ENCODE data around the gene SNX14.
"Not testable (repeated sequence)": the region's sequence is repeated elsewhere in the genome, so short reads cannot be mapped to it uniquely, and the experiment has no call there.

SNX14 gene

DNA sequence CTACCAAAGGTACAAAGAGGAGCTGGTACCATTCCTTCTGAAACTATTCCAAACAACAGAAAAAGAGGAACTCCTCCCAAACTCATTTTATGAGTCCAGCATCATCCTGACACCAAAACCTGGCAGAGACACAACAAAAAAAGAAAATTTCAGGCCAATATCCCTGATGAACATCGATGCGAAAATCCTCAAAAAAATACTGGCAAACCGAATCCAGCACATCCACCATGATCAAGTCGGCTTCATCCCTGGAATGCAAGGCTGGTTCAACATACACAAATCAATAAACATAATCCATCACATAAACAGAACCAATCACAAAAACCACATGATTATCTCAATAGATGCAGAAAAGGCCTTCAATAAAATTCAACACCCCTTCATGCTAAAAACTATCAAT, 10.8 kb downstream of the SNX14 start:
- not testable (repeated sequence) for DNase-seq (ENCODE audit: low read depth in 2 of 2)

DNA sequence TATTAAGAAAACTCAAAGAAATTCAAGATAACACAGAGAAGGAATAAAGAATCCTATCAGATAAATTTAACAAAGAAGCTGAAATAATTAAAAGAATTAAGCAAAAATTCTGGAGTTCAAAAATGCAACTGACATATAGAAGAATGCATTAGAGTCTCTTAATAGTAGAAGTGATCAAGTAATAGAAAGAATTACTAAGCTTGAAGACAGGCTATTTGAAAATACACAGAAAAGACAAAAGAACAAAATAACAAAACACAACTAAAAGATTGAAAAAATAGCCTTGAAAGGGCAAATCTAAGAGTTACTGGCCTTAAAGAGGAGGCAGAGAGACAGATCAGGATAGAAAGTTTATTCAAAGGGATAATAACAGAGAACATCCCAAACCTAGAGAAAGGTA, 12.1 kb downstream of the SNX14 start:
- DNase-seq (ENCODE audit: low read depth in 2 of 2), result no peak

DNA sequence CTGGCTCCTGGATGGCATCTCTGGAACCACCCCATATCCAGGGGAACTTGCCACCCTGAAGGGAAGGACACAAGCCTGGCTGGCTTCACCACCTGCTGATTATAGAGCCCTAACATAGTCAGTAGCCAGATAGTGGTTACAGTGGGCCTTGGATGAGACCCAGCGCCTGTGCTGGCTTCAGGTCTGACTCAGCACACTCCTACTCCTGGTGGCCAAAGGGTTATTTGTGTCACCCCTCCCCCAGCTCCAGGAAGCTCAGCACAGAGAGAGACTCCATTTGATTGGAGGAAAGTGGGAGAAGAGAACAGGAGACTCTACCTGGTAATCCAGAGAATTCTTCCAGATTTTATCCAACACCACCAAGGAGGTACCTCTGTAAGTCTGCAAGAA, 12.8 kb downstream of the SNX14 start:
- peak in 1 of 2 donors; percentile 2 for DNase-seq (ENCODE audit: low read depth in 2 of 2)

DNA sequence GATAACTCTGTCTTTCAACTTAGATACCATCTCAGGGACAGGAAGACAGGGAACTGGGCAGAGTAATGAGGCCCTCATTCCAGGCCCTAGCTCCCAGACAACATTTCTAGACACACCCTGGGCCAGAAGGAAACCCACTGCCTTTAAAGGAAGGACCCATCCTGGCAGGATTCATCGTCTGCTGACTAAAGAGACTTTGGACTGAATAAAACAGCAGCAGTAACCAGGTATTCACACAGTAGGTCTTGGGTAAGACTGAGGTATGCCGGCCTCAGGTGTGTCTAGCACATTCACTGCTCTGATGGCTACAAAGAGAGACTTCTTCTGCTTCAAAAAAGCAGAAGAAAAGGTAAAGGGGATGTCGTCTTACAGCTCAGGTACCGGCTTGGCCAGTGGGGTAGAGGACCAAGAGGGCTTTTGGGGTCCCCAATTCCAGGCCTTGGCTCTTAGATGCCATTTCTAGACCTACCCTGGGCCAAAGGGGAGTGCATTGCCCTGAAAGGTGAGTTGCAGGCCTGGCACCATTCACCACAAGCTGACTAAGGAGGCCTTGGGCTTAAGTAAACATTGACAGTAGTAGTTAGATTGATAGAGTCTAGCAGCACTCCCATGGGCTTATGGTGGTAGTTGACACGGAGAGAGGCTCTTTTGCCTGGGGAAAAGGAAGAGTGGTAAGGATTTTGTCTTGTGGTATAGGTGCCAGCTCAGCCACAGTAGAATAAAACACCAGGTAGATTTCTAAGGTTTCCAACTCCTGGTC, 13.4 kb downstream of the SNX14 start:
- DNase-seq (ENCODE audit: low read depth in 2 of 2), result no peak

DNA sequence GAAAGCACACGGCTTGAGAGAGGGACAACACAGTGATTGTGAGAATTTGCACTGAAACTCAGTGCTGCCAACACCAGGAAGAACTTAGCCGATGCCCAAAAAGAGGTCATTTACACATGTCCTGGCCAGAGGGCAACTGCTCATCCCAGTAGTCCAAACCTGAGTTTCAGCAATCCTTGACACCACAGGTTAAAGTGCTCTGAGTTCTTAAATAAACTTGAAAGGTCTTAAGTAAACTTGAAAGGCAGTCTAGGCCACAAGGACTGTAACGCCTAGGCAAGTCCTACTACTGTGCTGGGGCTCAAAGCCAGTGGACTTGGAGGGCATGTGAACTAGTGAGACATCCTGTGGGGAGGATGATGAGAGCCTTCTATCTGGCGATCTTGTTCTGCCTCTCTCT, 14.1 kb downstream of the SNX14 start:
- DNase-seq (ENCODE audit: low read depth in 2 of 2), result no peak

DNA sequence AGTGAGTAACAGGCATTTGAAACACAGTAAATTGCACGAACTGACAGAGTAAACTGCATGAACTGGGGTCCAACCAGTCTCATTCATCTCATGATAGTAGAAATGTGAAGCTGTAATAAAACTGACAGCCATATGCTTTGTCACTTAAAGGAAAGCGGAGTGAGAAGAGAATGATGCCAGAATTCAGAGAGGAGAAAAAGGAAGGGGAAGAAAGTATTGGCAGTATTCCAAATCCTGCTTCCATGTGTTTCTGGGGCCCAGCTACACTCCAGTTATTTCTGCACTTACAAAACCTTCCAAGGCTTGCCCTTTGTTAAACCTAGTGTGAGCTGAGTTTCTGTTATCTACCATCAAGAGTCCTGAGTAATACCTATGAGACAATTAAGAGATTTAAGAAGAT, 17.2 kb downstream of the SNX14 start:
- DNase-seq (ENCODE audit: low read depth in 2 of 2), result no peak

DNA sequence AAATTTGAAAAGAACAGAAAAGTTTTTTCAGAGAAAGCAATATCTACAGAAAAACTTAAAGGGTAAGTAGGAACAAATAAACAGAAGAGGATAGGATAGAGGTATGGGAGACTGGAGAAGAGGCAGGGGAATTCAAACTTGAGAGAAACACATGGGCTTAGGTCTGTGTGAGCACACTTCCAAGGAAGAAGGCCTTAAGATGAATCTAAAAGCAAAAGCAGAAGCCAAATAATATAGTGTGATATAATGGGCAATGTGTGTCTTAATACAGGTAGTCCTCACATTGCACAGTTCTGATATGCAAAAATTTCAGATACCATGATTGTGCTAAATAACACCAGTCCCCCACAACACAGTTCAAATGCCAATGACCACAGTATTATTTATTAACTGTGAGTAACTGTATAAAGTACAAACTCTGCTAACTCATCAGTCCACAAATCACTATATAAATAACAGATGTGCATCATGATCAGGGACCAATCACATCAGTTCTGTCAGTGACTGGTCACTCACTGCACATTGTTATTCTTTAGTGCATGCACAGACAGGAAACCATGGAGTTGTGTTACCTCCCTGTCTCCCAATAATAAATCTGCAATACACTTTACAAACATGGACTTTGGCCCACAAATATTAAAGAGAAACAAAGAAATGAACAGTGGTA, 18.6 kb downstream of the SNX14 start:
- DNase-seq (ENCODE audit: low read depth in 2 of 2), result no peak

DNA sequence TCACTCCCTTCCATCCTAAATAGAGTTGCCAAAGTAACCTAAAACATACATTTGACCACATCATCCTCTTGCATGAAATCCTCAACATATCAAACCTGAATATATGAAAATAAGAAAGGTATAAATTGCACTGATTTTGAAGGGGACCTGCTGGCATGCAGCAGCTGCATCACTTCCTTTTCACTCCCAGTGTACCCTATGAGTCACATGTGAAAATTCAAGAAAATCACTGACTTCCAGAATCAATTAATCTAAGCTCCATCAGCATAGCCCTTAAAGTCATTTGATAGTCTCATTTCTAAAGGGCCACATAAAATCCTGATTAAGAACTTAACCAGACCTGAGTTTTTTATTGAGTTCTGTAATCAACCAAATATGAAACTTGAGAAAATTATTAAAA, 24.3 kb downstream of the SNX14 start:
- DNase-seq (ENCODE audit: low read depth in 2 of 2), result no peak

DNA sequence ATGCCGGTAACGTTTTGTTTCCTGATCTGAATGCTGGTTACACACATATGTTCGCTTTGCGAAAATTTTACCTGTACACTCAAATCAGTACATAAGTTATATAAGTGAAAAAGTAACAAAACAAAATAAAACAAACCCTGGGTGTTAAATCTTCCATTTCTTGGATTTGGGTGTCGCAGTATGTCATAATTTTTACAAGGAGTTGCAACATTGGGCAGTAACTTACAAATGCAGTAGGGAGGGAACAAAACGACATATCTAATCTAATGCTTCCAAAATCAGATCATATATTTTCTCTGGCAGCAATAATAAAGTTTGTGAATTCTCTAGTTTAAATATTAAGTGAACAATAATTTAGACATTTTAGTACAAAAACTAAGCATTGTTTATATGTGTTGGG, 25.2 kb downstream of the SNX14 start:
- no peak for DNase-seq (ENCODE audit: low read depth in 2 of 2)

DNA sequence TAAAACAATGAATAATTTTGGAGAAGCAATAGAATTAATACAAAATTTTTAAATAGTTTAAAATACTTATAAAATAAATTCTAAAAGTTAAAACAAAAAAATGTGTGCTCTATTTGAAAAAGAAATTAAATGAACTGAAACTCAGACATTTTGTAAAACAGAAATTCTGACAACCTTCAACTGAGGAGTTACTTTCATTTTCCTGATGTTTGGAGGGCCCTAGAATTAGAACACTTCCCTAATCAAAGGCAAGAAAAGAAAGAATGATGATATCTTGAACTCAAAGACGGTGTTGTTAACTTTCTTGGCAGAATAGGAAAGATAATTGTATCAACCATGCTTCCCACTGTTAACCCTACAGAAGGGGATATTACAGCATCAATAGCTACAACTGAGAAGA, 27.9 kb downstream of the SNX14 start:
- DNase-seq (ENCODE audit: low read depth in 2 of 2), result no peak

DNA sequence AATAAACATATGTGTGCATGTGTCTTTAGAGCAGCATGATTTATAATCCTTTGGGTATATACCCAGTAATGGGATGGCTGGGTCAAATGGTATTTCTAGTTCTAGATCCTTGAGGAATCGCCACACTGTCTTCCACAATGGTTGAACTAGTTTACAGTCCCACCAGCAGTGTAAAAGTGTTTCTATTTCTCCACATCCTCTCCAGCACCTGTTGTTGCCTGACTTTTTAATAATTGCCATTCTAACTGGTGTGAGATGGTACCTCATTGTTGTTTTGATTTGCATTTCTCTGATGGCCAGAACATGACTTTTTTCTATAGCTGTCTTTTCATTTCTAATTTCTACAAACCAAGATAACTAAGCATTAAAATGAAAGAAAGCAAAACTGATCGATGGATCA, 29.4 kb downstream of the SNX14 start:
- not testable (repeated sequence) for DNase-seq (ENCODE audit: low read depth in 2 of 2)

DNA sequence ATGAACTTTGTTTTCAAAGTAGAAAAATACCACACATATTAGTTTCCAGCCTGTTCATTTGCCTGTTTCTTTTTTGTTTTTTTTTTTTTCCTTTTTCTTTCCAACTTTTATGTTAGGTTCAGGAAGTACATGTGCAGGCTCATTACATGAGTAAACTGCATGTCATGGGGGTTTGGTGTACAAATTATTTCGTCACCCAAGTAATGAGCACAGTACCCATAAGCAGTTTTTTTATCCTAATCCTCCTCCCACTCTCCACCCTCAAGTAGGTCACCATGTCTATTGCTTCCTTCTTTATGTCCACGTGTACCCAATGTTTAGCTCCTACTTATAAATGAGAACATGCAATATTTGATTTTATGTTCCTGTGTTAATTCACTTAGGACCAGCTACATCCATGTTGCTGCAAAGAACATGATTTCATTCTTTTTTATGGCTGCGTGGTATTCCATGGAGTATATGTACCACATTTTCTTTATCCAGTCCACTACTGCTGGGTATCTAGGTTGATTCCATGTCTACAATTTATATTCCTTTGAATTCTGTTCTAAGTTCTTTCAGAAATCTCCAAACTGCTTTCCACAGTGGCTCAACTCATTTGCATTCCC, 31.8 kb downstream of the SNX14 start:
- DNase-seq (ENCODE audit: low read depth in 2 of 2), result no peak

DNA sequence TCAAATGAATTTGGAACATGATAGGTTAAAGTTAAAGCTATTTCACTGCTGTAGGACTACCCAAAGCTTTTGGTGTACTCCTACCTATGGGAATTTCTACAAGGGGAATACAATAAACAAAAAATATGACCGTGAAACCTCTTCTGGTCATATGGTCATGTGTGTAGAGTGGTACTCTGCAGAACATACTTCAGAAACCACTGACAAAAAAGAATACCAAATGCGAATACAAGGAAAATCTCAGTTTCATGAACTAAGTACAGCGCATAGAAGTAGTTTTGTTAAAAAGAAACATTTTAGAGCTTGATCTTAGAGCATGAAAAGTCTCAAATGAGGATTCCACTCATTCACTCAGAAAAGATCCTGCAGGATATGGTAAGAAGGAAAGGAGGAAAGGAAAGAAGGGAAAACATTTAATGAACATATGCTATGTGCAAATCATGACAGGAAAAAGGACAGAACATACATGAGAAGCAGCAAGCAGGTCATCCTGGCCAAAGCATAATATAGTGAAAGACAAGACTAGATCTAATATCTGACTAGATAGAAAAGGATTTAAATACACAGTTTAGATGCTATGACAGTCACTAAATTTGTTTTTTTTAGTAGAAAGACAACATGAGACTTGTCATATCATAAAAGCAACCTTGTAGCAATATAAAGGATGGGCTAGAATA, 36.5 kb downstream of the SNX14 start:
- no peak for DNase-seq (ENCODE audit: low read depth in 2 of 2)

DNA sequence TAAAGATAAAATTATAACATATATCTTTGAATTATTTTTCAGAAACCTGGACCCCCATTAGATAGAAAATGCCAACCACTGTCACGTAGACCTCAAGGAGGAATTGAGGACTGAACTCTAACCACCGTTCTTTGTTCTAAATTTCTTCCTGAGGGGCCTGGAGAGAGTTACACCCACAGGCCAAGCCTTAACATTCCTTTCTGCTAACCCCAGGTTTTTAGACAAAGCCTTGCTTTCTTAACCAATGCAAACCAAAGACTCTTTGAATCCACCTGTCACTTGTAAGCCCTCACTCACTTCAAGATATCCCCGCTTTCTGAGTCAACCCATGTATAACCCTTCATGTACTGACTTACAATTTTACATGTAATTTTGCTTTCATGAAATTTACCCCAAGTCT, 41.0 kb downstream of the SNX14 start:
- DNase-seq (ENCODE audit: low read depth in 2 of 2), result no peak

DNA sequence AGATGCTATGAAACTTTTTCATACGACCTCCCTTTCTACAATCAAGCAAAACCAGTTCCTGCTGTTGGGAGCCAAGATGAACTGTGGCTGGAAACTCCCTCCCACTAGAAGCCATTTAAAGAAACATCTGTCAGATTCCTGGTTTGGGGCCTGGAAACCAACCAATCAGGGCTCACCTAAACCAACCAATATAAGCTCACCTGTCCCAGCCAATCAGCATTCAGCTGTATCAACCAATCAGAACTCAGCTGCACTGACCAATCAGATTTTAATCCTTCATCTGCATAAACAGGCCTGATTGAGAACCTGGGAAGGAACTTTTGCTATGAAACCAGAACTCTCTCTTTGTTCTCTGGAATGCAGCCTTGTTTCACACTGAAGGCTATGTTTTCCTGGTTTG, 42.4 kb downstream of the SNX14 start:
- DNase-seq (ENCODE audit: low read depth in 2 of 2), result no peak

DNA sequence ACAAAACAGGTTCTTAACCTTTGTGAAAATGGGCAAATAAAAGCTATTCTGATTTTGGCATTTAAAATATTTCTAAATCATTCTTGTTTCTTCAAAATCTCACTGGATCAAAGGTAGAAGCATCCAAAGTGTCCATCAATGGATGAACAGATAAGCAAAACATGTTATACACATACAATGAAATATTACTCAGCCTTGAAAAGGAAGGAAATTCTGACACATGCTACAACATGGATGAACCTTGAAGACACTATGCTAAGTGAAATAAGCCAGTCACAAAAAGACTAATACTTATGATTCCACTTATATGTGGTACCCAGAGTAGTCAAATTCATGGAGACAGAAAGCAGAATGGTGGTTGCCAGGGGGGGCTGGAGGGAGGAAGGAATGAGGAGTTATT, 45.9 kb downstream of the SNX14 start:
- DNase-seq (ENCODE audit: low read depth in 2 of 2), result no peak

DNA sequence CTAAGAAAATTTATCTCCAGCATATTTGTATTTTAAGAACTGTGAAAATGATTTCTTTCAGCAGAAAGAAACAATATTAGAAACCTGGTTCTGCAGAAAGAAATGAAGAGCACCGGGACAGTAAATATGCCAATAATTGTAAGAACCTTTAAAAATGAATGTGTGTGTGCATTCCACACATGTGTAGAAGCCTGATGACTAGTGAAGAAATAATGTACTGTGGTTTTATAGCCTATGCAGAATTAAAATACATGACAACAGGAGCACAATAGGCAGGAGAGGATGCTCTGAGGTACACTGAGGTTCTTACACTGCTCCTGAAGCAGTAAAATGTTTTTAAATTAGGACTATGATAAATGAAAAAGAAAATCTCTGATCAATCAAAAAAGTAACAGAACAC, 48.9 kb downstream of the SNX14 start:
- no peak for DNase-seq (ENCODE audit: low read depth in 2 of 2)

DNA sequence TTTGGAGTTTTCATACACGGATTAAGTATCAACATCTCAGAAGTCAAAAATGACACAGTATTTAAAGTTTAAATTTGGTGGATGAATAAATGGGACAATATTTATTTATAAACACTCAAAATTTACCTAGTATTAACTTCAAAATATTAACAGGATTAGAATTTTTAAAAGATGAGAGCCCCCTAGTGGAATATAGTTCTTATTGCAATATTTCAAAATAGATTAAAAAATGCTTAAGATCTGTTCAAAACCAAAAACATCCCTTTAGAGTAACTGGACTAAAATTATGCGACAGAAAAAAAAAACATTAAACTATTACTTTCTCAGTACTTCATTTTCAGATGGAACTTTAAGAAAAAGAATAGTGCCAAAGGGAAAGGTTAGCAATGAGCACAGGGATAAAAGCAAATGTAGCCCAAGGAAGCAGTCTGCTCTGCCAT, 56.6 kb downstream of the SNX14 start:
- DNase-seq (ENCODE audit: low read depth in 2 of 2), result no peak

DNA sequence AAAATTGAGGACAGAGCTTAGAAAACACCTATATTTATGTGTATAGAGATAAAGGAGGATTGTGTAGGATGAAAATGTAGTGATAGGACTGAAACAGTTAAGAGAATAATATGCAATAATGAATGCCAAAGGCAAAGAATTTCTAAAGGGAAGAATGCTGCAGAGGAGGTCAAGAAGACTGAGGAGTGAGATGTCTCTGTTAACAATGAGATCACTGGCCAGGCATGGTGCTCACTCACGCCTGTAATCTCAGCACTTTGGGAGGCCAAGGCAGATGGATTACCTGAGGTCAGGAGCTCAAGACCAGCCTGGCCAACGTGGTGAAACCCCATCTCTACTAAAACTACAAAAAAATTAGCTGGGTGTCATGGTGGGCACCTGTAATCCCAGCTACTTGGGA, 69.4 kb downstream of the SNX14 start:
- not testable (repeated sequence) for DNase-seq (ENCODE audit: low read depth in 2 of 2)

DNA sequence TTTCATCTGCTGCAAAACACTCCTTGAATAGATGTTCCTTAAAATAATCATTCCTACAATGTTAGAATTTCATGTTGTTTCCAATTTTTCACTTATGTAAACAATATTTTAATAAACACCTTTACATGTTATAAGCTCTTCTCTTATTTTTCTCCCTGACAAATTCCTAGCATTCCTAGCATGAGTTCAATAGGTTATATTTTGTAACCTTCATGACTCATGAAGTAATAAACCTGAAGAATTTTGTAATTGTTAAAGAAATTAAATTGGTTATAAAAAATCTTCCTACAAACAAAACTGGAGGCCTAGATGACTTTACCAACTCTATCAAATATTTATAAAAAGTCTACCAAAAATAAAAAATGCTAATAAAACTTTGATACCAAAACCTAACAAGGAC, 77.5 kb downstream of the SNX14 start:
- no peak for DNase-seq (ENCODE audit: low read depth in 2 of 2)

DNA sequence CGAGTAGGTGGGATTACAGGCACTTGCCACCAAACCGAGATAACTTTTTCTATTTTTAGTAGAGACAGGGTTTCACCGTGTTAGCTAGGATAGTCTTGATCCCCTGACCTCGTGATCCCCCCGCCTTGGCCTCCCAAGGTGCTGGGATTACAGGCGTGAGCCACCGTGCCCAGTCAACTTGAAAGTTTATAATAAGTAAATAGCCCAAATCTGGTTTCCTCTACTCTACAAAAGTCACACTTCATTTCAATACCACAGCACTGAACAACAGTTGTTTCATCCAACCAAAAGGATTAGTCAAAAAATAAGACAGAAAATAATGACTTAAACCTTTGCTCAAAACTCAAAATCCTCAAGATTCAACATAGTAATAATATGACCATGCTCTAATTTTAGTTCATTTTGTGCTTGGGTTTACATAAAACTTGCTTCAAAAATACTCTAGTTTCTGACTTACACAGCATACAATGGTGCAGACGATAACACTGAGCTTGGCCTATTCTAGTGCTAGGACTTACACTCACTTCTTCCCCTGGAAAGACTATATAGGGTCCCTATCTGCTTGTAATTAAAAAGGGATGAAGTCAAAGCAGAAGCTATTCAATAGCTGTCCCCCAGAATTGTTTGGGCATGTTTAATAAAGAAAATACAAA, 87.1 kb downstream of the SNX14 start:
- peak; percentile 11 to 12 for DNase-seq (ENCODE audit: low read depth in 2 of 2)

DNA sequence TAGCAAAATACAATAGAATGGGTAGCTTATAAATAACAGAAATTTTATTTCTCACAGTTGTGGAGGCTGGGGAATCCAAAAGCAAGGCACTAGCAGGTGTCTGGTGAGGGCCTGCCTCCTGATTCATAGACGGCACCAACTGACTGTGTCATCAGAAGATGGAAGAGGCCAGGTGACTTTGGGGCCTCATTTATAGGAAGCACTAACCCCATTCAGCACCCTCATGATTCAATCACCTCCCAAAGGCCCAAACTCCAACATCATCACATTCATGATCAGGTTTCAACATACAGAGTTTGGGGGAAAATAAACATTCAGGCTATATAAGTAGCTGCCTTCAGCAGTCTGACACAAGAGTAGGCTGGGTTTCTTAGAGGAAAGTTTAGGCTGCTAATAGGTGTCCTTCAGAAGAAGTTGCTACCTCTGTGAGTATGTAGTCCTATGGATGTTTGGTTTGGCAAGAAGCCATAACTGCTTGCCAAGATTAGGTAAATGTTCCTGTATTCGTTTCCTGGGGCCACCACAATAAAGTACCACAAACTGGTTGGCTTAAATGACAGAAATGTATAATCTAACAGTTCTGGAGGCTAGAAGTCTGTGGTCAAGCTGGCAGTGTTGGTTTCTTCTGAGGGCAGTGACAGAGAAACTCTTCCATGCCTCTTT, 94.9 kb downstream of the SNX14 start:
- no peak for DNase-seq (ENCODE audit: low read depth in 2 of 2)

Measured in stimulated activated CD8-positive, alpha-beta memory T cell treated with anti-CD3 and anti-CD28 coated beads, Interleukin-15, amount 100 ng/mL, for 48 hours (primary cell).